HL-60 (cell line): Measurements from ENCODE around the gene PWWP2B.

Source experiments
- POLR2AphosphoS5 ChIP-seq: IDR thresholded peaks from 2 replicates; pipeline ENCODE4 v1.6.1; 2012; ENCODE audit warnings: low read depth
- TF ChIP-seq, protein P1 (sequence below): IDR thresholded peaks from 2 replicates; pipeline ENCODE4 v1.6.1; 2012; ENCODE audit warnings: low read depth; ENCODE audit not compliant: insufficient replicate concordance

DNA sequence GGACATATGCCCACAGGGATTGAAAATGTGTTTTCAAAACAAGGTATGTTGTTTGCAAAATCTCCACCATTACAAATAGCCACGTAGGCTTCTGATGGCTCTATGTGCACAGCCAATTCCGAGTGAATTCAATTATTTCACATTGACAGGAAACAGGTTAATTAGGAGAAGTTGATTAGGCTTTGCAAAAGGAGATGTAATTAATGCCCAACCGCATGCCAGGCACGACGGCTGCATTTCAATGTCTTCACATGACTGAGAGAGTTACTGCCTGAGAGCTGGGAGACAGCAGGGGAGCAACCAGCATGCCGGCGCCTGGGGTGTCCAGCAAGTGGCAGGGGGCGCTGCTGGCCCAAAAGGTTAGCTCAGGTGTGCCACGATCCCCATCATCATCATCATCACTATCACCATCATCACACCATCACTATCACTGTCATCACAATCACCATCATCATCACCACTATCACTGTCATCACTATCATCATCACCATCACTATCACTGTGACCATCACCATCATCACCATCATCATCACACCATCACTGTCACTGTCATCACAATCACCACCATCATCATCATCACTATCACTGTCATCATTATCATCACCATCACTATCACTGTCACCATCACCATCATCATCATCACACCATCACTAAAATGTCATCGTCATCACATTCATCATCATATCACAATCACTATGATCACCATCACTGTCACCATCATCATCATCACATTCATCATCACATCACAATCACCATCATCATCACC lies 30.2 kb downstream of the PWWP2B start:
- TF ChIP-seq, protein P1, sequence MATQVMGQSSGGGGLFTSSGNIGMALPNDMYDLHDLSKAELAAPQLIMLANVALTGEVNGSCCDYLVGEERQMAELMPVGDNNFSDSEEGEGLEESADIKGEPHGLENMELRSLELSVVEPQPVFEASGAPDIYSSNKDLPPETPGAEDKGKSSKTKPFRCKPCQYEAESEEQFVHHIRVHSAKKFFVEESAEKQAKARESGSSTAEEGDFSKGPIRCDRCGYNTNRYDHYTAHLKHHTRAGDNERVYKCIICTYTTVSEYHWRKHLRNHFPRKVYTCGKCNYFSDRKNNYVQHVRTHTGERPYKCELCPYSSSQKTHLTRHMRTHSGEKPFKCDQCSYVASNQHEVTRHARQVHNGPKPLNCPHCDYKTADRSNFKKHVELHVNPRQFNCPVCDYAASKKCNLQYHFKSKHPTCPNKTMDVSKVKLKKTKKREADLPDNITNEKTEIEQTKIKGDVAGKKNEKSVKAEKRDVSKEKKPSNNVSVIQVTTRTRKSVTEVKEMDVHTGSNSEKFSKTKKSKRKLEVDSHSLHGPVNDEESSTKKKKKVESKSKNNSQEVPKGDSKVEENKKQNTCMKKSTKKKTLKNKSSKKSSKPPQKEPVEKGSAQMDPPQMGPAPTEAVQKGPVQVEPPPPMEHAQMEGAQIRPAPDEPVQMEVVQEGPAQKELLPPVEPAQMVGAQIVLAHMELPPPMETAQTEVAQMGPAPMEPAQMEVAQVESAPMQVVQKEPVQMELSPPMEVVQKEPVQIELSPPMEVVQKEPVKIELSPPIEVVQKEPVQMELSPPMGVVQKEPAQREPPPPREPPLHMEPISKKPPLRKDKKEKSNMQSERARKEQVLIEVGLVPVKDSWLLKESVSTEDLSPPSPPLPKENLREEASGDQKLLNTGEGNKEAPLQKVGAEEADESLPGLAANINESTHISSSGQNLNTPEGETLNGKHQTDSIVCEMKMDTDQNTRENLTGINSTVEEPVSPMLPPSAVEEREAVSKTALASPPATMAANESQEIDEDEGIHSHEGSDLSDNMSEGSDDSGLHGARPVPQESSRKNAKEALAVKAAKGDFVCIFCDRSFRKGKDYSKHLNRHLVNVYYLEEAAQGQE: no peak
- TF ChIP-seq POLR2AphosphoS5: no peak
